Activated CD4-positive, CD25-positive, alpha-beta regulatory T cell treated with anti-CD3 and anti-CD28 coated beads, Interleukin-2, amount 50 U/mL, for 24 hours (primary cell): Measurements from ENCODE around the gene SNCG.
"Not testable (repeated sequence)": the region's sequence is repeated elsewhere in the genome, so short reads cannot be mapped to it uniquely, and the experiment has no call there.

Experiments
- ATAC-seq, 2 donors: fragments of 150-1000 bp; cut with Tn5 transposase; one replicate each; pipeline ENCODE4 v1.10.0; 2021; ENCODE audit warnings: mild to moderate bottlenecking in 1 of 2, moderate library complexity in 1 of 2

Gene SNCG

GRCh38 chr10:86961481-86962091 is 3.2 kb downstream of the SNCG start:
- no peak for ATAC-seq

- no peak for ATAC-seq
Measured at GRCh38 chr10:86962136-86962980, 4.0 kb downstream of the SNCG start.

GRCh38 chr10:86962981-86963310 is 4.5 kb downstream of the SNCG start:
- ATAC-seq: no peak

GRCh38 chr10:86963341-86963919 is 5.0 kb downstream of the SNCG start:
- ATAC-seq: no peak

GRCh38 chr10:86964061-86964846 is 5.9 kb downstream of the SNCG start:
- no peak for ATAC-seq

- ATAC-seq: no peak
Measured at GRCh38 chr10:86964847-86965190, 6.4 kb downstream of the SNCG start.

GRCh38 chr10:86965986-86966654 is 7.7 kb downstream of the SNCG start:
- ATAC-seq: peak; percentile 33 to 42

- ATAC-seq: no peak
Measured at GRCh38 chr10:86967481-86967941, 9.1 kb downstream of the SNCG start.

- ATAC-seq: no peak
Measured at GRCh38 chr10:86968271-86968993, 10.0 kb downstream of the SNCG start, which contains the start of gene ADIRF. Gene ADIRF, plus strand, starts transcription at chr10:86968482. Its CDS starts 63 bp downstream, at chr10:86968545.

GRCh38 chr10:86968994-86969355 is 10.6 kb downstream of the SNCG start:
- ATAC-seq: no peak

GRCh38 chr10:86969421-86970041 is 11.1 kb downstream of the SNCG start:
- ATAC-seq: no peak

- no peak for ATAC-seq
Measured at GRCh38 chr10:86970162-86970981, 12.0 kb downstream of the SNCG start.

- no peak for ATAC-seq
Measured at GRCh38 chr10:86970982-86971231, 12.5 kb downstream of the SNCG start.

- peak; percentile 86 to 88 for ATAC-seq
Measured at GRCh38 chr10:86971232-86971991, 13.0 kb downstream of the SNCG start.

GRCh38 chr10:86972613-86973380 is 14.4 kb downstream of the SNCG start:
- no peak for ATAC-seq

- ATAC-seq: no peak
Measured at GRCh38 chr10:86974484-86974883, 16.1 kb downstream of the SNCG start.

GRCh38 chr10:86976362-86977056 is 18.1 kb downstream of the SNCG start:
- ATAC-seq: no peak

GRCh38 chr10:86978457-86978856 is 20.1 kb downstream of the SNCG start:
- ATAC-seq: not testable (repeated sequence)
